Peyer's patch (tissue), 4 donors: ENCODE measurements around the gene CREB1.

ENCODE experiments used
- CTCF ChIP-seq, 6 experiments: fragments of 450-650 bp in 4 of 6; fragments of 200-600 bp in 2 of 6; sonication (generic) in 1 of 6; IDR thresholded peaks; one replicate each; pipeline ENCODE4 v1.5.1; 2017 to 2019; ENCODE audit warnings: antibody characterized with exemption in 6 of 6, mild to moderate bottlenecking in 3 of 6, moderate library complexity in 1 of 6
- POLR2A ChIP-seq, 2 donors: fragments of 450-650 bp; IDR thresholded peaks; one replicate each; pipeline ENCODE4 v1.5.1; 2017; ENCODE audit warnings: antibody characterized with exemption in 2 of 2, mild to moderate bottlenecking in 2 of 2, moderate library complexity in 2 of 2

- TF ChIP-seq CTCF (IDR thresholded peaks at IDR 0.05) = no peak
- no peak for TF ChIP-seq POLR2A (IDR thresholded peaks at IDR 0.05)
Measured at GRCh38 chr2:207558079-207558491, 28.3 kb downstream of the CREB1 start.
